Skeletal muscle tissue (tissue), 4 donors: ENCODE results near the gene PDE10A. TPM values are rescaled to one million over a fixed set of nuclear protein-coding genes. Genes with fewer than 3 reads are reported as not detected.
"Not testable (repeated sequence)": the region's sequence is repeated elsewhere in the genome, so short reads cannot be mapped to it uniquely, and the experiment has no call there.

Experiments used
- H3K27ac ChIP-seq: one replicate; pipeline ENCODE4 v1.7.0; 2013; ENCODE audit warnings: mild to moderate bottlenecking, low read depth, low read length, inconsistent platforms
- H3K27me3 ChIP-seq, 3 donors: one replicate each; pipeline ENCODE4 v1.7.0; 2013; ENCODE audit warnings: low read length in 3 of 3; ENCODE audit not compliant: control insufficient read depth in 3 of 3, insufficient read depth in 3 of 3
- H3K36me3 ChIP-seq, 3 donors: one replicate each; pipeline ENCODE4 v1.7.0; 2013; ENCODE audit warnings: low read length in 3 of 3; ENCODE audit not compliant: control insufficient read depth in 3 of 3, insufficient read depth in 3 of 3
- H3K4me1 ChIP-seq, 3 donors: one replicate each; pipeline ENCODE4 v1.7.0; 2013; ENCODE audit warnings: low read length in 3 of 3, mild to moderate bottlenecking in 3 of 3; ENCODE audit not compliant: control insufficient read depth in 3 of 3, insufficient read depth in 3 of 3
- H3K4me3 ChIP-seq, 3 donors: one replicate each; pipeline ENCODE4 v1.7.0; 2013; ENCODE audit warnings: low read length in 3 of 3
- H3K9ac ChIP-seq, 3 donors: one replicate each; pipeline ENCODE4 v1.7.0; 2013; ENCODE audit warnings: low read length in 3 of 3, mild to moderate bottlenecking in 3 of 3, moderate library complexity in 2 of 3, low read depth in 1 of 3
- H3K9me3 ChIP-seq, 3 donors: one replicate each; pipeline ENCODE4 v1.7.0; 2013; ENCODE audit warnings: low read length in 3 of 3; ENCODE audit not compliant: control insufficient read depth in 3 of 3
- total RNA-seq: library from RNA; depleted of rRNA; stranded (reverse); fragments of >200 nt; gene quantifications from one replicate; pipeline ENCODE4 v1.2.3, GENCODE V29; 2014
- donor health status: Osteomylitis.

Gene PDE10A
- total RNA-seq, 1 donor from 2014 or later: 11.0 TPM

DNA sequence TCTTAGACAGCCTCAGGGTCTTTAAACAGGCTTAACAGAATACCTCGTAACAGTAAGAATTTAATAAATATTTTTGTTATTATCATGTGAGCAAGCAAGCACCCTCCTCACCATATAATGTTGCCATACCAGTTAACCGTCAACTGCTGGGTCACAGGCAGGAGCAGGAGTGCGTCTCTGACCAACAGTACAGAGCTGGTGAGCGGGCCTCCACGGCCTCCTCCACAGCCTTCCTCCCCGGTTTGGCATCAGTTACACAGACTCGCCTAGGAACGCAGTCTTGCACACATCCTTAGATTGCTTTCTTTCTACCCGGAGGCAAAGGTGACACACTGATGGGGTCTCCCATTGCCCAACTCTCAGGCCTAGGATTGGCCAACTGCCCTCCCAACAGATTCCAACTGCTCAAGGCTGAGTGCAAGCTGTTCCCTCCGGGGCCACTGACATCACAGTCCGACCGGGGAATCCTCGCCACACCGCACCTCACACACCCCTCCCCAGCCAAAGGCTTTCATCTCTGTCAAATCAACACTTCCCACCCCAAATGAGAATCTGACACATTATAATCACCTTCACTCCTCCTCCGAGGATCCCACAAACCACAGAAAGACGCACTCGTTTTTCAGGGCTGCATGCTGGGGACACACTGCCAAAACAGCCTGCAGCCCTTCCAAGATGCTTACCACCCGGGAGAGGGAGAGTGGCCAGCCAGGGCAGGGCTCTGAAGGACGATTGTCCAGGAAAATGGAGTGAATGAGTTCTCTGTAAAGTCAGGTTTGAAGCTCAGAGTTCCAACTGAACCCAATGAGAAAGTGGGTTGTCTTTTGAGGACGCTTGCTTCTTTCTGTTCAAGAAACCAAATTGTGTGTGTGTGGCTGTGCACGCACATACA, 63.2 kb downstream of the PDE10A start:
- Histone ChIP-seq H3K9me3 (no peaks in the 10 kb centered on the region), H3K27me3 (no peaks in the 10 kb centered on the region), H3K4me1 (no peaks in the 10 kb centered on the region), H3K4me3 (no peak overlapping the region), H3K27ac (no peak overlapping the region), H3K36me3 (no peaks in the 10 kb centered on the region), H3K9ac (no peak overlapping the region)

- Histone ChIP-seq H3K27me3 (no peaks in the 10 kb centered on the region), H3K36me3 (no peaks in the 10 kb centered on the region), H3K9ac (no peak overlapping the region), H3K4me3 (no peak overlapping the region), H3K27ac (no peak overlapping the region), H3K9me3 (no peaks in the 10 kb centered on the region), H3K4me1 (no peaks in the 10 kb centered on the region)
Observed at GRCh38 chr6:165599121-165599520, 63.9 kb downstream of the PDE10A start.

DNA sequence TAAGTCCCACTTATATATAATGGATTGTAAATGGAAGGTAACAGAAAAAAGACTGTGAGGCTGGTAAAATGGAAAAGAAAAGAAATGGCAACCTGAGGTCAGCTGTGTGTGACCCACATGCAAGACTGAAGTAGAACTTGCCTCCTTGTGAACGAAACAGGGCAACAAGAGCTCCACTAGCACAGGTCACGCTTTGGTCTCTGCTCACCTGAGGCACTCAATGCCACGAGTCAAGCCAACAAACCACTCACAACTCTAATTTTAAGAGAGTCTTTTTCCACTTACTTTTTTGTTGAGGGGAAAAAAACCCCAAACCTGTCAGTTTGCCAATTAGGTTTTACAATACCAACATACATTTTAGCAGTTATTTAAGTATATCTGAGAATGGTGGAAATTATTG, 65.2 kb downstream of the PDE10A start:
- no peaks in the 10 kb centered on the region for H3K27me3 ChIP-seq
- H3K36me3 ChIP-seq: no peaks in the 10 kb centered on the region
- H3K9me3 ChIP-seq: no peaks in the 10 kb centered on the region
- H3K4me3 ChIP-seq: no peak overlapping the region
- H3K9ac ChIP-seq: no peak overlapping the region
- no peak overlapping the region for H3K27ac ChIP-seq
- H3K4me1 ChIP-seq: no peaks in the 10 kb centered on the region

DNA sequence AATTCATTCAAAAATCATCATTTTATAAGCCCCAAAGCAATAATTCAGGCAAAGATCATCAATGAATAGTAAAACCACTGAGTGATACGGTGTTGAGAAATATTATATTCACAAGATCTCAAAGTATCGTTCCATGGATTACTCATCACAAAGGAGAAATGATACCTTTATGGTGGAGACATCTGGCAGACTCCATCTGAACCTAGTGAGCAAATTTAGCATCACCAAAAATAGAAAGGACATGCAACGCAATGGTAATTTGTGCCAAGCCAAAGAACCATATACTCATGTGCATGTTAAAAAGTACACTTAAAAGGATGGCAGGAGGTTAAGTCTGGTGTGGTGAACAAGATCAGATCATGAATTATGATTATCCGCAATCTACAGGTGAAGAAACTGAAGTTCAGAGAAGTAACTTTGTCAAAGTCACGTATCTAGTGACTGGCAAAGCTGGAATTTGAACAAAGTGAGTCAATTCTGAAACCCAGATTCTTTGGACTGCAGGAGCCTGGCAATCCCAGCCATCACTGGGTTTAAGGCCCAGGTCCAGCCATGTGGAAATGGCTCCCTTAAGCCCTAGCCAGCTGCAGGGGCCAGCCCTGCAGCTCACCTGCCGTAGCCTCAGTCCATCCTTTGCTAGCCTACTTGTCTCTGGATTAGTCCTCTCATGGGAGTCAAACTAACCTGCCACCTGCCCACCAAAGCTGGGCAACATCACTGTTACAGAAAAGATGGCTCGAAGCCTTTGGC, 68.3 kb downstream of the PDE10A start:
- H3K36me3 ChIP-seq: no peaks in the 10 kb centered on the region
- no peak overlapping the region for H3K27ac ChIP-seq
- H3K27me3 ChIP-seq: no peaks in the 10 kb centered on the region
- H3K9me3 ChIP-seq: no peaks in the 10 kb centered on the region
- no peaks in the 10 kb centered on the region for H3K4me1 ChIP-seq
- no peak overlapping the region for H3K9ac ChIP-seq
- H3K4me3 ChIP-seq: no peak overlapping the region

DNA sequence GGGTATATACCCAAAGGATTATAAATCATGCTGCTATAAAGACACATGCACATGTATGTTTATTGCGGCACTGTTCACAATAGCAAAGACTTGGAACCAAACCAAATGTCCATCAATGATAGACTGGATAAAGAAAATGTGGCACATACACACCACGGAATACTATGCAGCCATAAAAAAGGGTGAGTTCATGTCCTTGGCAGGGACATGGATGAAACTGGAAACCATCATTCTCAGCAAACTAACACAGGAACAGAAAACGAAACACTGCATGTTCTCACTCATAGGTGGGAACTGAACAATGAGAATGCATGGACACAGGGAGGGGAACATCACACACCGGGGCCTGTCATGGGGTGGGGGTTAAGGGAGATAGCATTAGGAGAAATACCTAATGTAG, 70.1 kb downstream of the PDE10A start:
- not testable (repeated sequence) for H3K9ac ChIP-seq, H3K4me3 ChIP-seq, H3K4me1 ChIP-seq, H3K27me3 ChIP-seq, H3K36me3 ChIP-seq, H3K9me3 ChIP-seq, H3K27ac ChIP-seq

DNA sequence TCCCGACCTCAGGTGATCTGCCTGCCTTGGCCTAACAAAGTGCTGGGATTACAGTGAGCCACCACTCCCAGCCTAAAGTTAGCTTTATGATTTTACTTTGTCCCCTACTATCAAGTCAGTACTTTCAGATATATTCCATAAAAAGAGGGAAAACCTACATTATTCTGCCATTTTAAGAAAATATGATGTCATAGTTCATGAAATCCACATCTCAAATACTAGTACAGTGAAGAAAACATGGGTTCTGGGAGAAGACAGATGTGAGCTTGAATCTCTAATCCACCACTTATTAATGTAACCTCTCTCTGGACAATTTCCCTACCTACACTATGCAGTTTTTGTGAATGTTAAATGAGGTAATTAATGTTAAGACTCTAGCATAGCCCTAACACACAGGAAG, 74.5 kb downstream of the PDE10A start:
- Histone ChIP-seq H3K9ac (no peak overlapping the region), H3K36me3 (no peaks in the 10 kb centered on the region), H3K27me3 (no peaks in the 10 kb centered on the region), H3K27ac (no peak overlapping the region), H3K4me1 (no peaks in the 10 kb centered on the region), H3K9me3 (peaks cover 0 to 2% (median 0%) of the 10 kb centered on the region in 3 donors), H3K4me3 (no peak overlapping the region)

- H3K4me1 ChIP-seq: no peaks in the 10 kb centered on the region
Observed at GRCh38 chr6:165587206-165587605, 75.8 kb downstream of the PDE10A start.

DNA sequence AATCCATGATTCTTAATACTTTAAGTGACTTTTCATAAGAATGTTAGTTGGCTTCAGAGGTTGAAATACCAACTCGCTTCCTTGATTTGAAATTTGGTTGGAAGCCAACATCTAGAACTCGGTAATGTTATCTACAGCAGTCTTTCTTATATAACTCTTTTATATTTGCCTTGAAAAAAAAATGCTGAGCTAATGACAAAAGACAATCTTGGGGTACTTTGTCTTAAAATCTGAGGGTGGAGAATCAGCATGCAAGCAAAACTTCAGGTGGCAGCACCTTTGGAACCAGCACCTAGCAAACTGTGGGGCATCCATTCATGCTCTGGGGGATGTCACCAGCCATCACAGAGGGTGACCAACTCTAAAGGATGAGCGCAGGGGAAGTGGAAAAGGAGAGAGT, 76.3 kb downstream of the PDE10A start:
- no peak overlapping the region for H3K27ac ChIP-seq
- no peaks in the 10 kb centered on the region for H3K4me1 ChIP-seq
- H3K27me3 ChIP-seq: no peaks in the 10 kb centered on the region
- H3K9ac ChIP-seq: no peak overlapping the region
- peaks cover 0 to 2% (median 0%) of the 10 kb centered on the region in 3 donors for H3K9me3 ChIP-seq
- H3K4me3 ChIP-seq: no peak overlapping the region
- H3K36me3 ChIP-seq: no peaks in the 10 kb centered on the region

More at GRCh38 chr6:165587206-165587605, 75.8 kb downstream of the PDE10A start:
- Histone ChIP-seq H3K36me3 (no peaks in the 10 kb centered on the region), H3K9ac (no peak overlapping the region), H3K9me3 (peaks cover 0 to 2% (median 0%) of the 10 kb centered on the region in 3 donors), H3K4me3 (no peak overlapping the region), H3K27ac (no peak overlapping the region), H3K27me3 (no peaks in the 10 kb centered on the region)

DNA sequence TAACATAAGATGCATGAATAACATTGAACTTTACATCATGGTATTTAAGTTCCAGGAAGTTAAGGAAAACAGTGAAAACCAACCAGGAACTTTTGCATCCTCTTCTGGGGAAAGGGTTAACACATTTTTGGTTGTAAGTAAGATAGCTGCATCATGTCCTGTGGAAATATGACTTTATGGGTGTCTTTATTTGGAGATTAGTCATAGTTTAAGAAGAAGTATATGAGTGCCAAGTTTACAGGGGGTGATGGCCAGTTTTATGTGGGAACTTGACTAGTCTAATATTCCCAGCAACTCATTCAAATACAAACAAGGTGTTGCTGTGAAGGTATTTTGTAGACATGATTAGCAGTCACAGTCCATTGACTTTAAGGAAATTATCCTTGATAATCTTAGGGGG, 78.0 kb downstream of the PDE10A start:
- Histone ChIP-seq H3K9ac (no peak overlapping the region), H3K27ac (no peak overlapping the region), H3K27me3 (no peaks in the 10 kb centered on the region), H3K9me3 (peaks cover 0 to 2% (median 0%) of the 10 kb centered on the region in 3 donors), H3K36me3 (no peaks in the 10 kb centered on the region), H3K4me3 (no peak overlapping the region), H3K4me1 (no peaks in the 10 kb centered on the region)

- H3K27ac ChIP-seq: no peak overlapping the region
- H3K9ac ChIP-seq: no peak overlapping the region
- H3K27me3 ChIP-seq: no peaks in the 10 kb centered on the region
- no peaks in the 10 kb centered on the region for H3K4me1 ChIP-seq
- peaks cover 0 to 2% (median 0%) of the 10 kb centered on the region in 3 donors for H3K9me3 ChIP-seq
- H3K4me3 ChIP-seq: no peak overlapping the region
- H3K36me3 ChIP-seq: no peaks in the 10 kb centered on the region
Observed at GRCh38 chr6:165584541-165584940, 78.5 kb downstream of the PDE10A start.
